HG03066 (cell line): ENCODE measurements around the gene MBD5.
"Not testable (repeated sequence)": the region's sequence is repeated elsewhere in the genome, so short reads cannot be mapped to it uniquely, and the experiment has no call there.

Source experiments
- ATAC-seq: cut with Tn5 transposase; IDR thresholded peaks from one replicate; pipeline ENCODE4 v1.9.1; 2021; ENCODE audit warnings: low read depth; ENCODE audit not compliant: unreplicated experiment

MBD5 gene

GRCh38 chr2:148021059-148021861, at the start of gene MBD5:
TSS of gene MBD5 (plus strand) at chr2:148021091.
- ATAC-seq, result peak; percentile 35

- no peak for ATAC-seq
Measured at GRCh38 chr2:147976102-147976501, 44.8 kb upstream of the MBD5 start.

- ATAC-seq, result no peak
Measured at GRCh38 chr2:147977679-147978078, 43.2 kb upstream of the MBD5 start.

- no peak for ATAC-seq
Measured at GRCh38 chr2:147980940-147981528, 39.9 kb upstream of the MBD5 start.

- no peak for ATAC-seq
Measured at GRCh38 chr2:147989102-147989501, 31.8 kb upstream of the MBD5 start.

- ATAC-seq, result peak; percentile 87
Measured at GRCh38 chr2:147989809-147990403, 31.0 kb upstream of the MBD5 start.

- not testable (repeated sequence) for ATAC-seq
Measured at GRCh38 chr2:147994965-147995364, 25.9 kb upstream of the MBD5 start.

GRCh38 chr2:147996828-147997227, 24.1 kb upstream of the MBD5 start:
- ATAC-seq, result no peak

- no peak for ATAC-seq
Measured at GRCh38 chr2:147998203-147998602, 22.7 kb upstream of the MBD5 start.

GRCh38 chr2:147999126-147999525, 21.8 kb upstream of the MBD5 start:
- ATAC-seq, result no peak

- ATAC-seq, result no peak
Measured at GRCh38 chr2:148000095-148000494, 20.8 kb upstream of the MBD5 start.

- ATAC-seq, result not testable (repeated sequence)
Measured at GRCh38 chr2:148002420-148002819, 18.5 kb upstream of the MBD5 start.

GRCh38 chr2:148006249-148007007, 14.5 kb upstream of the MBD5 start:
- ATAC-seq, result no peak

GRCh38 chr2:148007219-148007900, 13.5 kb upstream of the MBD5 start:
- no peak for ATAC-seq

- ATAC-seq, result not testable (repeated sequence)
Measured at GRCh38 chr2:148008411-148008810, 12.5 kb upstream of the MBD5 start.

GRCh38 chr2:148013876-148014275, 7.0 kb upstream of the MBD5 start:
- ATAC-seq, result no peak

- ATAC-seq, result no peak
Measured at GRCh38 chr2:148014616-148015015, 6.3 kb upstream of the MBD5 start.

GRCh38 chr2:148020111-148021058, 506 bp upstream of the MBD5 start, which contains the start of gene ORC4:
TSS of gene ORC4 (minus strand) at chr2:148020737. CDS start at chr2:147975958, 44,779 bp downstream.
- ATAC-seq, result peak; percentile 75

GRCh38 chr2:148021886-148022285, 995 bp downstream of the MBD5 start:
- no peak for ATAC-seq
